Mammary epithelial cell (primary cell): Measurements from ENCODE around the gene KRT1.

Experiments
- EZH2 ChIP-seq: IDR thresholded peaks from 2 replicates; pipeline ENCODE4 v1.6.1; 2012; ENCODE audit warnings: low read length, inconsistent platforms, borderline replicate concordance
- TF ChIP-seq, protein P1 (sequence below), 2 donors: IDR thresholded peaks in 1 of 2; conservative IDR thresholded peaks in 1 of 2; 2 replicates each; pipeline ENCODE4 v1.5.1; 2011 to 2012; ENCODE audit warnings: inconsistent platforms in 2 of 2, low read length in 2 of 2, mild to moderate bottlenecking in 2 of 2, control low read depth in 1 of 2, low read depth in 1 of 2; ENCODE audit not compliant: insufficient read depth in 1 of 2; ENCODE audit errors: extremely low read depth in 1 of 2

DNA sequence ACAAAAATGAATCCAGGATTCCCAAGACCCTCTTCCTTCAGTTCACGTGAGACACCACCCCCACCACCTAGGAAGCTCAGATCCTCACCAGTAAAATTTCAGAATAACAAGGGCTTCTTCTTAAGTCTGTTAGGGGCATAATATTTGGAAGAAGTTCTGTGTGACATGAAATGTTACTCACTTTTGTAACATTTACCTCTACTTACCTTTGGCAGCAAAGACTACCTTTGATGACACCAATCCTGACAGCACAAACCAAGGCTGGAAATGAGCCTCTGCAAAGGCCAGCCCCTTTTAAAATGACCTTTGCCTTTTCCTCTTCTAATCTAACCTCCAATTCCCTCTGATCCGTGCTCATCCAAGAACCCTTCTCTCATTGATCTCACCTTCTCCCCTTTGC lies 42.5 kb upstream of the KRT1 start:
- TF ChIP-seq, protein P1, sequence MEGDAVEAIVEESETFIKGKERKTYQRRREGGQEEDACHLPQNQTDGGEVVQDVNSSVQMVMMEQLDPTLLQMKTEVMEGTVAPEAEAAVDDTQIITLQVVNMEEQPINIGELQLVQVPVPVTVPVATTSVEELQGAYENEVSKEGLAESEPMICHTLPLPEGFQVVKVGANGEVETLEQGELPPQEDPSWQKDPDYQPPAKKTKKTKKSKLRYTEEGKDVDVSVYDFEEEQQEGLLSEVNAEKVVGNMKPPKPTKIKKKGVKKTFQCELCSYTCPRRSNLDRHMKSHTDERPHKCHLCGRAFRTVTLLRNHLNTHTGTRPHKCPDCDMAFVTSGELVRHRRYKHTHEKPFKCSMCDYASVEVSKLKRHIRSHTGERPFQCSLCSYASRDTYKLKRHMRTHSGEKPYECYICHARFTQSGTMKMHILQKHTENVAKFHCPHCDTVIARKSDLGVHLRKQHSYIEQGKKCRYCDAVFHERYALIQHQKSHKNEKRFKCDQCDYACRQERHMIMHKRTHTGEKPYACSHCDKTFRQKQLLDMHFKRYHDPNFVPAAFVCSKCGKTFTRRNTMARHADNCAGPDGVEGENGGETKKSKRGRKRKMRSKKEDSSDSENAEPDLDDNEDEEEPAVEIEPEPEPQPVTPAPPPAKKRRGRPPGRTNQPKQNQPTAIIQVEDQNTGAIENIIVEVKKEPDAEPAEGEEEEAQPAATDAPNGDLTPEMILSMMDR (conservative IDR thresholded peaks at IDR 0.05 in 1 of 2, IDR thresholded peaks at IDR 0.05 in 1 of 2; ENCODE audit: extremely low read depth in 1 of 2, insufficient read depth in 1 of 2, low read depth in 1 of 2, low read length in 2 of 2), result no peak
- TF ChIP-seq EZH2, result no peak
